Retinal pigment epithelial cell (primary cell): ENCODE data around the gene NUDT4.
"Not testable (repeated sequence)": the region's sequence is repeated elsewhere in the genome, so short reads cannot be mapped to it uniquely, and the experiment has no call there.

Experiments
- DNase-seq: peaks from one replicate; pipeline ENCODE4 v3.0.0-alpha.2; 2010; ENCODE audit warnings: low read depth
- H3K4me3 ChIP-seq: 2 replicates; pipeline ENCODE4 v1.5.1; 2011; ENCODE audit warnings: mild to moderate bottlenecking, low read length, control low read depth, moderate library complexity
- TF ChIP-seq, protein P1 (sequence below): conservative IDR thresholded peaks from 2 replicates; pipeline ENCODE4 v1.5.1; 2011; ENCODE audit warnings: low read depth, low read length, control low read depth, inconsistent platforms

The NUDT4 gene

DNA sequence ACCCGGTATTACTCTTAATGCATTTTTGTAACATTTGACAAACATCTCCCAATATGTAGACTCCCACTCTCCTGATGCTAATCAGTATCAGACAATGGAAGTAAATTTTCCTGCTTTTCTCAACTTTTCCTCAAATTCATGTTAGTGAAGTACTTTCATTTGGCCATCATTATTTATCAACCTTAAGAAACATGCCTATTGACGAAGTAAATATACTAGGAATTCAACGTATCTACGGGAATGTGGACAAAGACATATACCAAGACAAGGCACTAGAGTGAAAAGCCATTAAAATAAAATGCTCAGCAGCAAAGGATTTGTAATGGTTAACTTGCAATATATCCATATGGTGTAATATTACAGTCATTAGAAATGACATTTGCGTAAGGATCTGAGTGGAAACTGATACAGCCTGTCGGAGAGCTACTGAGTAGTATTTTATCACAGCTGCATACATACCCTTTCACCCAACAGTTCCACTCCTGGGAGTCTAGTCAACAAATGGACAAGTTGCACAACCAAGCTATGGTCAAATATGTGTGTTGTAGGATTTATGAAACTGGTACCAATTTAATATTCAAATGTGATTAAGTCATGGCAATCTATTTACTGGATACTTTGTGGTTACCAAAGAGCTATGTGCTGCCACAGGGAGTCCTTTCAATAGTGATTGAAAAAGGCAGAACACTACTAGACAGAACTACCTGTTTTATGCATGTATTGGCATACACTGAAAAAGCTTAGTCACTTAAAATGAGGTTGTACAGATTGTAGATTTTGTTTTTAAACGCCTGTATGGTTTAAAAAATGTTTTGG is 26.5 kb downstream of the NUDT4 start:
- no peak for DNase-seq
- TF ChIP-seq, protein P1, sequence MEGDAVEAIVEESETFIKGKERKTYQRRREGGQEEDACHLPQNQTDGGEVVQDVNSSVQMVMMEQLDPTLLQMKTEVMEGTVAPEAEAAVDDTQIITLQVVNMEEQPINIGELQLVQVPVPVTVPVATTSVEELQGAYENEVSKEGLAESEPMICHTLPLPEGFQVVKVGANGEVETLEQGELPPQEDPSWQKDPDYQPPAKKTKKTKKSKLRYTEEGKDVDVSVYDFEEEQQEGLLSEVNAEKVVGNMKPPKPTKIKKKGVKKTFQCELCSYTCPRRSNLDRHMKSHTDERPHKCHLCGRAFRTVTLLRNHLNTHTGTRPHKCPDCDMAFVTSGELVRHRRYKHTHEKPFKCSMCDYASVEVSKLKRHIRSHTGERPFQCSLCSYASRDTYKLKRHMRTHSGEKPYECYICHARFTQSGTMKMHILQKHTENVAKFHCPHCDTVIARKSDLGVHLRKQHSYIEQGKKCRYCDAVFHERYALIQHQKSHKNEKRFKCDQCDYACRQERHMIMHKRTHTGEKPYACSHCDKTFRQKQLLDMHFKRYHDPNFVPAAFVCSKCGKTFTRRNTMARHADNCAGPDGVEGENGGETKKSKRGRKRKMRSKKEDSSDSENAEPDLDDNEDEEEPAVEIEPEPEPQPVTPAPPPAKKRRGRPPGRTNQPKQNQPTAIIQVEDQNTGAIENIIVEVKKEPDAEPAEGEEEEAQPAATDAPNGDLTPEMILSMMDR = no peak
- H3K4me3 ChIP-seq = no peak overlapping the region

DNA sequence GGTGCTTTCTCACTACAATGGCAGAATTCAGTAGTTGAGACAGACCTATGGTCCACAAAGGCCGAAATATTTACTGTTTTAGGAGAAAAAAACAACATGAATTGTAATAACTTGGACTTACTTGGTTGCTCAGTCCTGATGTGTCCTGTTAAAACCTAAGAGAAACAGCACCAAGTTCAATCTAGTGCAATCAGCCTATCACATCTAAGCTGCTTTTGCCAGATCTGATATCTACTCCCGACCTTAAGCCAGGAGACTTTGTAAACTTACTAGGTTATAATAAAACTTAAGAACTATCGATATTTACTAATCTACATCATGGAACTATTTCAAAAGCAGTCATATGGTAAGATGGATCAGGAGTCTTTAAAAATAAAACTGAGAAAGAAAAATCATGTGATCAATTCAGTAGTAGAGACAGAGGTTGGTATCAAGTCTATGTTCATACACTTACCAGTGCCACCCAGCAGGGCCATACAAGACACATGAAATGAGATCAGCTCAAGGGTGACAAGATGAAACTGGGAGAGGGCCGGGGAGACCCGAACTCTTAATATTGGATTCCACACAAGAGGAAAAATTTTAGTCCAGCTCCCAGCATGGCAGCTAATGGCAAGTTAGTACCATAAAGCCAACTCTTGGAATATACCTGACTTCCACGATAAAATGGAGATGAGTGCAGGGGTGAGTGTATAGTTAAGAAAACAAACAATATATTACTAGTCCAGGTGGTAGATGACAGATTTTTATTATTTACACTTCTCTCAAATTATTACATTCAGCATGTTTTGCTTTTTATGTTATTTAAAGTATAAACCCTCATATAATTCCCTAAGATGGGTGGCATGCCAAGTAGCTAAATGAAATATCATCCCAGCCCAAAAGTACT is 27.5 kb downstream of the NUDT4 start:
- no peak for DNase-seq
- H3K4me3 ChIP-seq = no peak overlapping the region
- TF ChIP-seq, protein P1 = no peak

DNA sequence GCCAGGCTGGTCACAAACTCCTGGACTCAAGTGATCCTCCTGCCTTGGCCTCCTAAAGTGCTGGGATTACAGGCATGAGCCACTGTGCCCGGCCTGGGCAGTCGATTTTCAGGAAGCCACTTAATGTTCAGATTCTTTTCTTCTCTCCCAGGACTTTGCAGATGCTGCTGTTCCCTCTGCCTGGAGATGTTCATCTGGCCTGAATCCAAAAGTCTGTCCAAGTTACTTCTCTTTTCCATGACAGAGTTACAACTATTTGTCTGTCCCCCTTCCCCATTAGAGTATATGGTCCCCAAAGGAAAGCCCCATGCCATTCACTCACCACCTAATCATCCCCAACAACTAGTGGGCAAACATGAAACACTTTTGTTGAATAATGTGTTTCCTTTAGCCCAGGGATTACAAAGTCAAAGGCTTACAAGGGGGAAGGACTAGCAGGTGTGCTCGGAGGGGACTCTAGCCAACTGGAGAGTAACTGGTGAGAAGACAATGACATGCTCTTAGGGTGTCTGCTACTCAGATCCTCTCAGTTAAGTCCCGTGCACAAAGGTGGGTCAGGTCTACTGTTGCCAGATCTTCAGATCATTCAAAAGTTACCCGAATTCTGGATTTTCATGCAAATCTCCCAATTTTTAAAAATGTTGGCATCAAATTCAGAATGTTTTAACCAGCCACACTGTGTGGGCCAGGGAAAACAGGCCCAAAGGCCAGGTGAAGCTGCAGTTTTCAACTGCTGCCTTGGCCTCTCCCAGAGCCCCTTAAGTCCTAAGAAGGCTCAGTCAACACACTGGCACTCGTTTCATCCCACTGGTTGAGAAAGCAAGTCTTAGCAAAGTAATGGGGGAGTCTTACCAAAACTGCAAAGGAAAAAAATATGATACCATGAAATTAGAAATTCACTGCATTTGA is 29.6 kb downstream of the NUDT4 start:
- TF ChIP-seq, protein P1 = no peak
- no peak for DNase-seq
- no peak overlapping the region for H3K4me3 ChIP-seq

DNA sequence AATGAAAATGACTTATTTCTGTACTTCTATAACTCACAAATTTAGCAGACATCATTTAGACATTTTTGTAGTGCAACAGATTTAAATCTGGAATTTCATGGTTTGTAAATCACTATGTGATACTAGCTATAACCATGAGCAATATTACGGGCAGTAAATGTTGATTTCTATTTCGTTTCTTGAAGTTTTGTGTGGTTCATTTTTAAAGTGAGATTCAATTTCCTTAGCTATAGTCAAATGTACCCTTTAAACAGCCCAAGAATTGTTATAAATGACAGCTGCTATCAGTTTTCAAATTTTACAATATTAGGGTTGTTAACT is 30.2 kb downstream of the NUDT4 start:
- no peak for DNase-seq
- TF ChIP-seq, protein P1 = no peak
- H3K4me3 ChIP-seq = no peak overlapping the region

DNA sequence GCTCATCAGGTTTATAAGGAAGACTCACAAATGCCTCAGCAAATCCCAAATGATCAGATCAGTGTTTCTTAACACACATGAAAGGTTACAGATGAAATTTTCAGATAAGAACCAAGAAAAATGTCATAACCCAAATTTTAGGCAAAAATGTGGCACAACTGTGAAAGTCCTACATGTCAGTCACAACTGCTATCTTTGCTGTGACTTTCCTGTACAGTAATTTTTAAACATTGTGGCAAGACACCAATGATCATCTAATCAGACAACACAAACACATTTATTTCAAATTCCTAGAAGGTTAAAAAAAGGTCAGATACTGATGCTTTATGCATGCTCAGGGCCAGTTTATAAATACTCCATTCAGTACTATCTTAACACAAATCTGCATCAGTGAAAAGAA is 31.1 kb downstream of the NUDT4 start:
- TF ChIP-seq, protein P1 = no peak
- H3K4me3 ChIP-seq = no peak overlapping the region
- no peak for DNase-seq

DNA sequence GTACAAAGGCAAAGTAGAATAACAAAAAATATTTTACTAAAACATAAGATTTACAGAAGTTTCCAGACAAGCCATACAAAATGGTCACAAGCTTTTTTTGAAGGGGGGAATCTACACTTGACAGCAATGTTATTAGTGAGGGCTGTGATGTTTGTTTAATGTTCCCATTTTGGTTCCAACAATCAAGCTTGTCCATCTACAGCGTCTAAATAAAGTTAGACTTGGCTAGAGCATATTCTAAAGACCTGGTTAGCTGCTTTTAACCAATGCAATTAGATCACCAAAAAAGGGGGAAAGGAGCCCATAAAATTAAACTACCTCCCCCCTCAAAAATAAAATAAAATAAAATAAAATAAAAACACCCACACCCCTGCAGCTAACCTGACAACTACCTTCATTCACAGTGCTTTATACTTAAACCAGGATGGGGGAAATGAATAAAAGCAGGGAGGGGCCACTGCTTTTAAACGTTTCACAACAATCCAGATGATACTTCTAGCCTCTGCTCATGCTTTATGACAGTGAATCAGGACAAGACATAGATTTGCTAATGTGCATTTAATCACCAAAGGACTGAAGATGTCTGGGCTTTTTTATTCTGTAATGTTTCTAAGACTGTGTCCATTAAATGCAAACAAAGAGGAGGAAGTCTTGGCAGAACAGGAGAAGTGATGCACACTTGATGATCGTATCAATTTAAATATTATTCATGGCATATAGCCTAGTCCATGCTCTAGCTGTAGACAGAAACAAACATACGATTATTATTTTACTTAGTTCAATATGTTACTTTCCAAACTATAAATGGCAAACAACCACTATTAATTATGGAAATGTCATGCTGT is 31.8 kb downstream of the NUDT4 start:
- not testable (repeated sequence) for H3K4me3 ChIP-seq, DNase-seq

DNA sequence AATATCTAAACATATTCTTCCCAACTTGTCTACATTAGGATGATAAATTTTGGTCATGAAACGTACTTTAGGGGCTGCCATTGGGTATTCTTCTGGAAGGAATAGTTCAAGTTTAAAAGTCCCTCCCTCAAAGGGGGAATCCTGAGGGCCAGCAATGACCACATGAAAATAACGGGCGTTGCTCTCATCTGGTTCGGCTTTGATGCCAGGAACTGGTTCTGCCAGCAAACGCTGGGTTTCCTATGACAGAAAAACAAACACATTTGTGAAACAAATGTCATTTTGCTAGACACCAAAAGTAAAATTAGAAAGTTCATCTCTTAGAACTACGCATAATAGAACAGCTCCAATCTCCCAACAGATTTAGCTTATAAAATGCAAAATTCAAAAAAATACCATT is 33.3 kb downstream of the NUDT4 start:
- H3K4me3 ChIP-seq, DNase-seq: not testable (repeated sequence)

DNA sequence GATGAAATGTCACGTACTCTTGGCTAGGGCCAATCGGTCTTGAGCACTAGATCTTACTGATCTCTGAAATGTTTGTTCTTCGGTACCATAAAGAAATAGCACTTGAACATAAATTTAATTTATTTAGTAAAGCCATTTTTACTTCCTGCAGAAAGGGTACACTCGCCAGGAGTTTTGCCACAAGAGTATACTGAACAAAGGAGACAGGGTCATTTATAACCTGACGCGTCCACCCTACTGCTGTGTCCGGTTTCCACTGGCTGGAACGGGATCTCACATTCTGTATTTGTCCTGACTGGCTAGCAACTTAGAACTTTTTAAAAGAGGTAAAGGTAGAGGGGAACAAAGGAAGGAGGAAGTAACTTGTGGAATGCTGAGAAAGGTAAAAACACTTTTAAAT is 34.7 kb downstream of the NUDT4 start:
- H3K4me3 ChIP-seq, DNase-seq: not testable (repeated sequence)
